Dedifferentiated amniotic fluid mesenchymal stem cell (primary cell): ENCODE data around the gene RSBN1.
A peak's percentile ranks its signal among the peaks of the same experiment; 100 is the strongest.
"Not testable (repeated sequence)": the region's sequence is repeated elsewhere in the genome, so short reads cannot be mapped to it uniquely, and the experiment has no call there.

Source experiments
- DNase-seq: peaks from one replicate; pipeline ENCODE4 v3.0.0-alpha.2; 2016; ENCODE audit errors: extremely low spot score

The RSBN1 gene

GRCh38 chr1:113811888-113812660 lies at the start of gene RSBN1:
RSBN1 (minus strand) TSS chr1:113812476; CDS start chr1:113812412, 64 bp downstream.
- peak; percentile 100 for DNase-seq

GRCh38 chr1:113861641-113862040 lies 49.4 kb upstream of the RSBN1 start:
- DNase-seq: no peak

GRCh38 chr1:113860891-113861290 lies 48.6 kb upstream of the RSBN1 start:
- DNase-seq: peak; percentile 72

GRCh38 chr1:113859478-113860175 lies 47.4 kb upstream of the RSBN1 start:
- DNase-seq: no peak

GRCh38 chr1:113858982-113859381 lies 46.7 kb upstream of the RSBN1 start:
- DNase-seq: no peak

- DNase-seq: no peak
Observed at GRCh38 chr1:113858418-113858817, 46.1 kb upstream of the RSBN1 start.

- no peak for DNase-seq
Observed at GRCh38 chr1:113857776-113858175, 45.5 kb upstream of the RSBN1 start.

GRCh38 chr1:113856401-113856790 lies 44.1 kb upstream of the RSBN1 start:
- no peak for DNase-seq

- no peak for DNase-seq
Observed at GRCh38 chr1:113855630-113856400, 43.5 kb upstream of the RSBN1 start.

- no peak for DNase-seq
Observed at GRCh38 chr1:113854234-113854633, 42.0 kb upstream of the RSBN1 start.

GRCh38 chr1:113852694-113853093 lies 40.4 kb upstream of the RSBN1 start:
- DNase-seq: not testable (repeated sequence)

- no peak for DNase-seq
Observed at GRCh38 chr1:113850127-113850796, 38.0 kb upstream of the RSBN1 start.

- no peak for DNase-seq
Observed at GRCh38 chr1:113849072-113849471, 36.8 kb upstream of the RSBN1 start.

- no peak for DNase-seq
Observed at GRCh38 chr1:113846391-113847035, 34.2 kb upstream of the RSBN1 start.

- no peak for DNase-seq
Observed at GRCh38 chr1:113836534-113836933, 24.3 kb upstream of the RSBN1 start.

- peak; percentile 53 for DNase-seq
Observed at GRCh38 chr1:113835686-113836290, 23.5 kb upstream of the RSBN1 start.

GRCh38 chr1:113834716-113835115 lies 22.4 kb upstream of the RSBN1 start:
- no peak for DNase-seq

GRCh38 chr1:113830039-113830438 lies 17.8 kb upstream of the RSBN1 start:
- peak; percentile 18 for DNase-seq

- no peak for DNase-seq
Observed at GRCh38 chr1:113821916-113822315, 9.6 kb upstream of the RSBN1 start.

GRCh38 chr1:113818578-113818977 lies 6.3 kb upstream of the RSBN1 start:
- no peak for DNase-seq

- no peak for DNase-seq
Observed at GRCh38 chr1:113813218-113813617, 942 bp upstream of the RSBN1 start.
